CD4-positive, alpha-beta T cell treated with Interleukin-21 for 1 hour (primary cell): Measurements from ENCODE around the gene PRPF18.

Source experiments
- DNase-seq: peaks from one replicate; pipeline ENCODE4 v3.0.0-alpha.2; 2020

The PRPF18 gene

DNA sequence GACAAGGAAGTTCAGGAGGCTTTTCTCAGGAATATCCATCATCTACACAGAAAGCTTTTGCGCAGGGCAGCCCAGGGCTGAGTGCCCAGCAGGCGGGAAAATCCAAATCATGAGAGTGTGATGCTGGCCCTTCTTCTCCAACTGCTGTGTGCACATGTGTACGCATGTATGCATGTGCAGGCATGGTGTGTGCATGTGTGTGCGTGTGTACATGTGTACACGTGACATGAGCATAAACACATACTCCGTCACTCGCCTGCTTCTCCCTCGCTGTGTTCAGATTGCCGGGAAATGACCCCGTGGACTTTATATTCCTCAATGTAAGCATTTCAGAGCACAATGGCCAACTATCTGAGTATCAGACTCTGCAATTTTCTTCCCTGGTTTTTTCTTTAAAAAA, 85.1 kb downstream of the PRPF18 start:
- DNase-seq, result no peak

GRCh38 chr10:13672548-13672947, 85.8 kb downstream of the PRPF18 start:
- DNase-seq, result no peak

DNA sequence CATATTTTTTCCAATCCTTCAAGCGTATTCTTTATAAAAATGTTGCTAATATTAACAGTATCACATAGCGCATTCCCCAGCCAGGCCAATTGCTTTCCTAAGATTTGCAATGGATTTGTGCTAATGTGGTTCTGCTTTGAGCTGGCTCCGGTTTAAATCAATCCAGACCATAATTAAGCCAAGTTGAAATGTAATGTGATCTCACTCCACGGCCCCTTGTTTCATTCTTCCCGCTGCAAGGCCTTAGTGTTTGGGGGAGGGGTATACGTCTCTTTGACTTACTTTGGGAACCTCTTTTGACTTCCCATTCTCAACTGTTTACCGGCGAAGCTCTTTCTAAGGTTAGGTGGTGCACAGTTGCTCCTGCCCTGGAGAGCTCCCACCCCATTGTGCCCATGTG, 86.4 kb downstream of the PRPF18 start:
- DNase-seq, result no peak

GRCh38 chr10:13674645-13675588, 88.2 kb downstream of the PRPF18 start:
- no peak for DNase-seq

DNA sequence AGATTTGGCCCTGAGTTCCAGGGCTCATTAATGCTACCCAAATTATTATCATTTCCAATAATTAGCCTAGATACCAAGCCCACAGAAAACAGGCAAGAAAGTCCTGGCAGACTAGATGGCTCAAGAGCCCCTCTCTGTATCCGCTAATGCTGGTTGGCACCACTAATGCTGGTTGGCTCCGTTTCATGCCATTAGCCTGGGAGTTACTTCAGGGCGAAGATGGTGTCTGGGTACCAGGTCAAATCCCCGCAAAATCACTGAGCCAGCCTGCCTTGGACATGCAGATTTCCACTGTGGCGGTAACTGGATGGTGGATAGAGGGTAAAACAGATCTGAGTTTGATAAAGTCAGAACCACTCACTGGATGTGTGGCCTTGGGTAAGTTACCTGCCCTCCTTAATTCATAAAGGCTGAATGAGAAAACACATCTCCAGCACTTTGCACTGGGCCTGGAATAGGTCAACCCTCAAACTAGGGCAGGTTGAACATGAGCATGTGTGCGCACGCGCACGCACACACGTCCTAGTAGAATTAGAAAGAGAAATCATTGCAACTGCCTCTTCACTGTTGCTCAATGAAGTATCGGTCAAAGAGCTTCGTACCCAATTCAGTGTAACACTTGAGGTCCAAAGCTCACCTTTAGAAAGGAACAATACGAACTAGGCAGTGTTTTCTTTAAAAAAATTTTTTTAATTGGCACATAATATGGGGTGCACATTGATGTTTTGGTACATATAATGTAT, 91.5 kb downstream of the PRPF18 start:
- DNase-seq, result no peak
